OCI-LY7 (cell line): ENCODE measurements around the gene TNS3. TPM values are rescaled to one million over a fixed set of nuclear protein-coding genes. Genes with fewer than 3 reads are reported as not detected.

Experiments used
- BruUV-seq: library from RNA; stranded (reverse); fragments of 400-500 nt; replicated peaks from 2 replicates; lab custom pipeline; 2021; lab: Mats Ljungman, UMichigan
- CTCF ChIA-PET: fragments of 300-600 bp; sonication (Branson Sonifier 250); formaldehyde crosslinking; loops from one replicate; lab custom pipeline; 2022; ENCODE audit warnings: antibody characterized with exemption; ENCODE audit not compliant: unreplicated experiment; lab: Charles Lee
- POLR2A ChIA-PET: fragments of 300-600 bp; sonication (Branson Sonifier 250); formaldehyde crosslinking; loops from one replicate; lab custom pipeline; 2022; ENCODE audit warnings: antibody characterized with exemption; lab: Charles Lee
- DNase-seq: peaks from one replicate; pipeline ENCODE4 v3.0.0-alpha.2; 2015; ENCODE audit warnings: low spot score
- H2AFZ ChIP-seq: fragments of 200-600 bp; sonication (generic), shearing (Covaris generic); 2 replicates; pipeline ENCODE4 v1.6.1; 2014; ENCODE audit warnings: mild to moderate bottlenecking, antibody characterized with exemption, low read length, moderate library complexity
- H3K27ac ChIP-seq: fragments of 200-600 bp; sonication (generic); 2 replicates; pipeline ENCODE4 v1.5.1; 2014; ENCODE audit warnings: mixed run types, low read depth, mild to moderate bottlenecking, moderate library complexity, low read length, inconsistent platforms; ENCODE audit not compliant: poor library complexity, severe bottlenecking
- H3K36me3 ChIP-seq: fragments of 200-600 bp; sonication (generic); 2 replicates; pipeline ENCODE4 v1.6.1; 2014; ENCODE audit warnings: mild to moderate bottlenecking, antibody characterized with exemption, low read length, moderate library complexity, mixed read lengths; ENCODE audit not compliant: insufficient read depth
- H3K4me1 ChIP-seq: fragments of 200-600 bp; sonication (generic); 2 replicates; pipeline ENCODE4 v1.5.1; 2014; ENCODE audit warnings: mild to moderate bottlenecking, low read length; ENCODE audit not compliant: insufficient read depth, poor library complexity, severe bottlenecking
- H3K4me2 ChIP-seq: fragments of 200-600 bp; sonication (generic); 2 replicates; pipeline ENCODE4 v1.6.1; 2014; ENCODE audit warnings: mild to moderate bottlenecking, low read length
- H3K4me3 ChIP-seq: fragments of 200-600 bp; sonication (generic); 2 replicates; pipeline ENCODE4 v1.5.1; 2014; ENCODE audit warnings: mild to moderate bottlenecking, low read depth, low read length; ENCODE audit not compliant: poor library complexity, severe bottlenecking
- H3K79me2 ChIP-seq: fragments of 200-600 bp; sonication (generic); 2 replicates; pipeline ENCODE4 v1.6.1; 2016; ENCODE audit warnings: low read depth, mild to moderate bottlenecking, low read length, moderate library complexity, mixed read lengths; ENCODE audit not compliant: insufficient read depth
- H3K9me2 ChIP-seq: fragments of 200-600 bp; sonication (generic); 2 replicates; pipeline ENCODE4 v1.6.1; 2016; ENCODE audit warnings: mild to moderate bottlenecking, low read length, mixed read lengths; ENCODE audit not compliant: insufficient read depth
- H3K9me3 ChIP-seq: fragments of 200-600 bp; sonication (generic); 2 replicates; pipeline ENCODE4 v1.6.1; 2014; ENCODE audit warnings: mild to moderate bottlenecking, mixed run types, low read length, mixed read lengths
- H4K20me1 ChIP-seq: fragments of 200-600 bp; sonication (generic); 2 replicates; pipeline ENCODE4 v1.6.1; 2014; ENCODE audit warnings: mild to moderate bottlenecking, antibody characterized with exemption, low read length, moderate library complexity, mixed read lengths; ENCODE audit not compliant: insufficient read depth
- CTCF ChIP-seq: fragments of 200-600 bp; sonication (generic); conservative IDR thresholded peaks from 2 replicates; pipeline ENCODE4 v1.5.1; 2014; ENCODE audit warnings: mild to moderate bottlenecking, antibody characterized with exemption, low read length, moderate library complexity, mixed read lengths
- EZH2phosphoT487 ChIP-seq: fragments of 200-600 bp; sonication (generic); IDR thresholded peaks from 2 replicates; pipeline ENCODE4 v1.6.1; 2018; ENCODE audit warnings: low read depth, borderline replicate concordance, mild to moderate bottlenecking, mixed run types, antibody characterized with exemption, low read length, moderate library complexity, mixed read lengths
- intact Hi-C: fragments of 100-400 bp; cut with micrococcal nuclease; formaldehyde crosslinking; loops from one replicate; pipeline ENCODE4 v1.10.0; 2022; ENCODE audit not compliant: unreplicated experiment
- total RNA-seq, 2 experiments: library from RNA; depleted of rRNA in 1 of 2; stranded (reverse); fragments of >200 nt in 1 of 2; shearing (Covaris generic) in 1 of 2; gene quantifications; 2 replicates each; pipeline ENCODE4 v1.2.3, GENCODE V29; 2014 to 2022

TNS3 gene
- total RNA-seq, 2 experiments from 2014 or later: 9.5 to 42.1 TPM

DNA sequence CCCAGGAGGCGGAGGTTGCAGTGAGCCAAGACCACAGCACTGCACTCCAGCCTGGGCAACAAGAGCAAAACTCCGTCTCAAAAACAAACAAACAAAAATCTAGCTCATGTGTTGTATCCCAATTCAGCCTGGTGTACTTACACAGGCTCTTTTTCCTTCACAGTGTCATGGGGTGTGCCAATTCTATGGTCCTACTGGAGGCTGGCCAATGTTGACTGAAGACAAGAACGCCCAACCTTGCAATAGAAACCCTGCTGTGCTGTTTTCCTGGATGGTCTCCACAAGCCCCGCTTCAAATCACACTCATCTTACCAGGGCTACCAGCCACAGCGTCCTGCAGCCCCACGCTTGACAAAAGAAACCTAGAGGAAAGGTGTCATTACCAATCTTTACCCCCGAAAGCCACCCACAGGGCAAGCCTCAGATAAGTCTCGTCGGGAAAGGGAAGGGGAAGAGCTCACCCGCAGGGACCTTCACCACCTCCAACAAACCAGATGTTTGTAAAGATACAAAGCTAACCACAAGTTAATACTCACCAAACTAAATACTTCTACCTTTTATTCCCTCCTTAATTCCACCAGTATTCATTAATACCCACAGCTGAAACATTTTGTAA, 64.8 kb downstream of the TNS3 start:
- DNase-seq: no peak
- intact Hi-C loops: no loop called here
- H3K9me2 ChIP-seq: no peaks in the 10 kb centered on the region
- H3K9me3 ChIP-seq: no peaks in the 10 kb centered on the region
- ChIA-PET CTCF (no interaction called here), POLR2A (no interaction called here)
- TF ChIP-seq CTCF (no peak), EZH2phosphoT487 (no peak)
- no TSS peak for BruUV-seq
- H3K4me1 ChIP-seq: no peaks in the 10 kb centered on the region
- H2AFZ ChIP-seq: no peak overlapping the region
- 0 out of 2 replicates have a peak, but pooled peaks cover 3% of the 10 kb centered on the region for H3K36me3 ChIP-seq
- no peak overlapping the region for H3K4me2 ChIP-seq
- no peaks in the 10 kb centered on the region for H4K20me1 ChIP-seq
- H3K4me3 ChIP-seq: no peak overlapping the region
- H3K27ac ChIP-seq: no peak overlapping the region
- H3K79me2 ChIP-seq: no peaks in the 10 kb centered on the region

GRCh38 chr7:47516386-47516785, 65.5 kb downstream of the TNS3 start:
- CTCF ChIA-PET: no interaction called here
- H4K20me1 ChIP-seq: no peaks in the 10 kb centered on the region
- intact Hi-C loops: no loop called here
- H3K36me3 ChIP-seq: 0 out of 2 replicates have a peak, but pooled peaks cover 3% of the 10 kb centered on the region
- TF ChIP-seq EZH2phosphoT487 (no peak), CTCF (no peak)
- no peak overlapping the region for H3K4me2 ChIP-seq
- H3K9me2 ChIP-seq: no peaks in the 10 kb centered on the region
- H3K4me3 ChIP-seq: no peak overlapping the region
- H3K4me1 ChIP-seq: no peaks in the 10 kb centered on the region
- POLR2A ChIA-PET: no interaction called here
- no peak for DNase-seq
- no TSS peak for BruUV-seq
- H3K27ac ChIP-seq: no peak overlapping the region
- H2AFZ ChIP-seq: no peak overlapping the region
- no peaks in the 10 kb centered on the region for H3K9me3 ChIP-seq
- no peaks in the 10 kb centered on the region for H3K79me2 ChIP-seq

GRCh38 chr7:47515305-47515834, 66.5 kb downstream of the TNS3 start:
- Histone ChIP-seq H3K4me1 (no peaks in the 10 kb centered on the region), H3K4me3 (no peak overlapping the region), H3K79me2 (no peaks in the 10 kb centered on the region), H3K9me2 (no peaks in the 10 kb centered on the region), H3K4me2 (no peak overlapping the region), H4K20me1 (no peaks in the 10 kb centered on the region), H3K9me3 (no peaks in the 10 kb centered on the region), H2AFZ (no peak overlapping the region), H3K27ac (no peak overlapping the region), H3K36me3 (0 out of 2 replicates have a peak, but pooled peaks cover 3% of the 10 kb centered on the region)
- POLR2A ChIA-PET: no interaction called here
- CTCF ChIA-PET: no interaction called here
- no TSS peak for BruUV-seq
- no peak for TF ChIP-seq EZH2phosphoT487
- no peak for TF ChIP-seq CTCF
- no peak for DNase-seq
- intact Hi-C loops: no loop called here
